Ascending aorta (tissue), 2 donors: ENCODE results near the gene DNAJB14. TPM values are rescaled to one million over a fixed set of nuclear protein-coding genes. Genes with fewer than 3 reads are reported as not detected.
A peak's percentile ranks its signal among the peaks of the same experiment; 100 is the strongest.

Experiments used
- DNase-seq, 2 donors: peaks; one replicate each; pipeline ENCODE4 v3.0.0-alpha.2; 2019; ENCODE audit warnings: low spot score in 2 of 2
- H3K27ac ChIP-seq, 2 donors: fragments of 200-600 bp; sonication (generic); one replicate each; pipeline ENCODE4 v1.5.1; 2016 to 2017; ENCODE audit warnings: mild to moderate bottlenecking in 1 of 2
- H3K27me3 ChIP-seq: fragments of 200-600 bp; sonication (generic); one replicate; pipeline ENCODE4 v1.5.1; 2017
- H3K36me3 ChIP-seq, 2 donors: fragments of 200-600 bp; sonication (generic); one replicate each; pipeline ENCODE4 v1.5.1; 2016
- H3K4me1 ChIP-seq, 2 donors: fragments of 200-600 bp; sonication (generic); one replicate each; pipeline ENCODE4 v1.5.1; 2016 to 2017; ENCODE audit warnings: mild to moderate bottlenecking in 1 of 2
- H3K4me3 ChIP-seq, 2 donors: fragments of 200-600 bp; sonication (generic); one replicate each; pipeline ENCODE4 v1.5.1; 2016 to 2017; ENCODE audit warnings: mild to moderate bottlenecking in 1 of 2
- H3K9me3 ChIP-seq, 2 donors: fragments of 200-600 bp; sonication (generic); one replicate each; pipeline ENCODE4 v1.5.1; 2016
- intact Hi-C: fragments of 100-400 bp; cut with DNase I; formaldehyde crosslinking; loops from one replicate; pipeline ENCODE4 v1.15.1; 2023
- total RNA-seq: library from RNA; depleted of rRNA; stranded (reverse); fragments of >200 nt; gene quantifications from one replicate; pipeline ENCODE4 v1.1.0, GENCODE V29; 2016
- TF ChIP-seq, protein P1 (sequence below), 3 experiments: fragments of 200-600 bp in 2 of 3; fragments of 450-650 bp in 1 of 3; sonication (generic) in 2 of 3; IDR thresholded peaks; one replicate each; pipeline ENCODE4 v1.5.1; 2016 to 2019; ENCODE audit warnings: antibody characterized with exemption in 3 of 3, mild to moderate bottlenecking in 1 of 3, moderate library complexity in 1 of 3

Gene DNAJB14
- total RNA-seq, 1 donor from 2014 or later, result 15.5 TPM

DNA sequence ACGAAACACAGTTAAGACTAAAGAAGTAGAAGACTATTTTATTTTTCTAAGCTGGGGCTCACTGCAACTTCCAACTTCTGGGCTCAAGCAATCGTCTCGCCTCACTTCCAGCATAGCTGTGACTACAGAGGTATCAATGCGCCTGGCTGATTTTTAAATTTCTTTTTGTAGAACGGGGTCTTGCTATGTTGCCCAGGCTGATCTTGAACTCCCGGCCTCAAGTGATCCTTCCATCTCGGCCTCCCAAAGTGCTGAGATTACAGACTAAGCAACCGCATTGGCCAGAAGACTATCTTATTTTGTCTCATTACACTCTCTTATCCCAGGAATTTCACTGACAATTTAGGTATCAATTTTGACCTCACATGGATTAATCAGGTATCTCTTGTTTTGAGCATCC lies 53.4 kb downstream of the DNAJB14 start:
- no peak overlapping the region for H3K27ac ChIP-seq
- peak overlapping the region in 1 of 2 donors; percentile 99 for H3K4me3 ChIP-seq
- TF ChIP-seq, protein P1, sequence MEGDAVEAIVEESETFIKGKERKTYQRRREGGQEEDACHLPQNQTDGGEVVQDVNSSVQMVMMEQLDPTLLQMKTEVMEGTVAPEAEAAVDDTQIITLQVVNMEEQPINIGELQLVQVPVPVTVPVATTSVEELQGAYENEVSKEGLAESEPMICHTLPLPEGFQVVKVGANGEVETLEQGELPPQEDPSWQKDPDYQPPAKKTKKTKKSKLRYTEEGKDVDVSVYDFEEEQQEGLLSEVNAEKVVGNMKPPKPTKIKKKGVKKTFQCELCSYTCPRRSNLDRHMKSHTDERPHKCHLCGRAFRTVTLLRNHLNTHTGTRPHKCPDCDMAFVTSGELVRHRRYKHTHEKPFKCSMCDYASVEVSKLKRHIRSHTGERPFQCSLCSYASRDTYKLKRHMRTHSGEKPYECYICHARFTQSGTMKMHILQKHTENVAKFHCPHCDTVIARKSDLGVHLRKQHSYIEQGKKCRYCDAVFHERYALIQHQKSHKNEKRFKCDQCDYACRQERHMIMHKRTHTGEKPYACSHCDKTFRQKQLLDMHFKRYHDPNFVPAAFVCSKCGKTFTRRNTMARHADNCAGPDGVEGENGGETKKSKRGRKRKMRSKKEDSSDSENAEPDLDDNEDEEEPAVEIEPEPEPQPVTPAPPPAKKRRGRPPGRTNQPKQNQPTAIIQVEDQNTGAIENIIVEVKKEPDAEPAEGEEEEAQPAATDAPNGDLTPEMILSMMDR (IDR thresholded peaks at IDR 0.05), result no peak
- no peaks in the 10 kb centered on the region for H3K9me3 ChIP-seq
- no peaks in the 10 kb centered on the region for H3K27me3 ChIP-seq
- intact Hi-C loops, result no loop called here
- peaks cover 0 to 15% of the 10 kb centered on the region in 2 donors for H3K4me1 ChIP-seq
- DNase-seq, result no peak
- peaks cover 0 to 3% of the 10 kb centered on the region in 2 donors for H3K36me3 ChIP-seq

DNA sequence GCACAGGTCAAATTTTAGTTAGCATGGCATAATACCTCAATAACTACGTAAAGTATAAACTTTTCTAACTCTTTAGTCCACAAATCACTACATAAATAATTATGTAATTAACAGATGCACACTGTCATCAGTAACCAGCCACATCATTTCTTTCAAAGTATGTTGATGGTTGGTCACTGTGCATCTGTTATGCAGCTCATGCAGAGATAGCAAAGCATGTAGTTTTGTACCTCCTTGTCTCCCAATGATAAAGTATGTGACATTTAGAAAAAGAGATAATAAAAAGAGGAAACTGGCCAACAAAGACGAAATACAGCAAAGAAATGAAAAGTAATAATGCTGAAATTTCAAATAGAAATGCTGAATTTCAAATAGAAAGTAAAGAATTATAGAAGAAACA lies 55.1 kb downstream of the DNAJB14 start:
- TF ChIP-seq, protein P1 (IDR thresholded peaks at IDR 0.05), result no peak
- no peak for DNase-seq
- H3K4me1 ChIP-seq, result peaks cover 0 to 15% of the 10 kb centered on the region in 2 donors
- no peak overlapping the region for H3K4me3 ChIP-seq
- H3K36me3 ChIP-seq, result peaks cover 0 to 3% of the 10 kb centered on the region in 2 donors
- no peaks in the 10 kb centered on the region for H3K9me3 ChIP-seq
- no peak overlapping the region for H3K27ac ChIP-seq
- intact Hi-C loops, result no loop called here
- no peaks in the 10 kb centered on the region for H3K27me3 ChIP-seq

DNA sequence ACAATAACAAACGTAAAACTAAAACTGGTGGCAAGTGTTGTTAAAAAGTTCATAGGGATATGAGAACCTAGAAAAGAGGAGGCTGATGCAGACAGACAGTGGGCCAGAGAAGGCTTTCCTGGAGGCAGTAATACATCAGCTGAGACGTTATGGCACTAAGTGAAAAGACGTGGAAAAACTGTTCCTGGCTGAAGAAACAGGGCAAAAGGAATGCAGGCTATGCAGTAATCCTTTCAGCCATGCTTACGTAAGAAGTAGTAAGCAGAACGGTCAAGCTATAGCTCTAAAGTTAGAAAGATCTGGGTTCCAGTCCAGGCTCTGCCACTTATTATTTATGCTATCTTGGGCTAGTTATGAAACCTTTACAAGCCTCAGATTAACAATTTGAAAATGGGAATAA lies 58.6 kb downstream of the DNAJB14 start:
- TF ChIP-seq, protein P1 (IDR thresholded peaks at IDR 0.05), result no peak
- DNase-seq, result no peak
- Histone ChIP-seq H3K4me1 (peaks cover 0 to 2% of the 10 kb centered on the region in 2 donors), H3K36me3 (peaks cover 15 to 22% of the 10 kb centered on the region in 2 donors), H3K4me3 (no peak overlapping the region), H3K27me3 (no peaks in the 10 kb centered on the region), H3K27ac (no peak overlapping the region), H3K9me3 (no peaks in the 10 kb centered on the region)
- intact Hi-C loops, result no loop called here

DNA sequence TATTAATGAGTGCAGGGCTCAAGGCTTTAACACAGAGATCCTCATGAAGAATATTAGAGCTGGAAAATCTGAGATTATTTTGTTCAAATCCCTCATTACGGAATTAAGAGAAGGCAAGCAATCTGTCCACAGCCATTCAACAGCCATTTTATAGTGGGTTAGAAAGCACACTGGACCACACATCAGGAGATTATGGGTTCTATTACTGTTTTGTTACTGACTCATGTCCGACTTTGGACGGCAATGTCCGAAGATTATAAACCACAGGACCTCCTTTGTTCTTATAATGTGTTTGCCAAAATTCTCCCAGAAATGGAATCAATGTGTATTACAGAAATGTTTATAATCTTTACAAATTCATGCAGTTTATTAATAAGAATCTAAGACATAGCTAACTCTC lies 60.3 kb downstream of the DNAJB14 start:
- no peaks in the 10 kb centered on the region for H3K4me1 ChIP-seq
- H3K27me3 ChIP-seq, result no peaks in the 10 kb centered on the region
- peaks cover 25 to 35% of the 10 kb centered on the region in 2 donors for H3K36me3 ChIP-seq
- H3K4me3 ChIP-seq, result no peak overlapping the region
- DNase-seq, result no peak
- TF ChIP-seq, protein P1 (IDR thresholded peaks at IDR 0.05), result no peak
- no peak overlapping the region for H3K27ac ChIP-seq
- no peaks in the 10 kb centered on the region for H3K9me3 ChIP-seq
- intact Hi-C loops, result no loop called here

DNA sequence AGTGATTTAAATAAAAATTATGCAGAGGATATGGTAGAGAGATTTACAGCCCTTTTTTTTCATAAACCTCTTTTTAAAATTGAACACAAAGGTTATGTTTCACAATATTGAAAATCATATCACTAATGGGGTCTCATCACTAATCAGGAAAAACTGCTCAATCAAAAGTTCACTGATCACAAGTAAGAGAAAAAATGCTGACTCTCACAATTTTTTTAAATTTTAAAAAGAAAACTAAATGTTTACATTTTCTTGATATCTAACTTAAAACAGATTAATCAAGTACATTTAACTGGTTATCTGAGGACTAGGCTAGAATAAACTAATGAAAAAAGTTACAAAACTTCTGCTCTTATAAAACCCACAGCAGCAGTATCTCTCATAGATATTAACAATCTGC lies 60.7 kb downstream of the DNAJB14 start:
- Histone ChIP-seq H3K27me3 (no peaks in the 10 kb centered on the region), H3K36me3 (peaks cover 29 to 40% of the 10 kb centered on the region in 2 donors), H3K4me3 (no peak overlapping the region), H3K27ac (no peak overlapping the region), H3K4me1 (no peaks in the 10 kb centered on the region), H3K9me3 (no peaks in the 10 kb centered on the region)
- intact Hi-C loops, result loop anchor here (2.0 kb wide), 1 partner anchor 325 kb away; no protein-coding TSS in a partner anchor
- DNase-seq, result no peak
- TF ChIP-seq, protein P1 (IDR thresholded peaks at IDR 0.05), result no peak
